G401 (cell line): Measurements from ENCODE around the gene SNX6. TPM values are rescaled to one million over a fixed set of nuclear protein-coding genes. Genes with fewer than 3 reads are reported as not detected.
A peak's percentile ranks its signal among the peaks of the same experiment; 100 is the strongest.
"Not testable (repeated sequence)": the region's sequence is repeated elsewhere in the genome, so short reads cannot be mapped to it uniquely, and the experiment has no call there.

Source experiments
- DNase-seq: peaks from one replicate; pipeline ENCODE4 v3.0.0-alpha.2; 2015; ENCODE audit warnings: low spot score
- in situ Hi-C: cut with HindIII; loops from 2 replicates; pipeline ENCODE4 v1.10.0; 2016; ENCODE audit warnings: low sequenced_read_pairs, mixed read lengths
- total RNA-seq: library from RNA; depleted of rRNA; stranded (reverse); fragments of >200 nt; shearing (Covaris generic); gene quantifications from 2 replicates; pipeline ENCODE4 v1.2.3, GENCODE V29; 2014; rRNA removed

SNX6 gene
- total RNA-seq, result 81.6 and 113 TPM in 2 replicates

GRCh38 chr14:34629657-34630529, at the start of gene SNX6:
SNX6 (minus strand) TSS chr14:34630148; CDS start chr14:34630116, 32 bp downstream.
- peak; percentile 83 for DNase-seq
- in situ Hi-C loops, result no loop called here

DNA sequence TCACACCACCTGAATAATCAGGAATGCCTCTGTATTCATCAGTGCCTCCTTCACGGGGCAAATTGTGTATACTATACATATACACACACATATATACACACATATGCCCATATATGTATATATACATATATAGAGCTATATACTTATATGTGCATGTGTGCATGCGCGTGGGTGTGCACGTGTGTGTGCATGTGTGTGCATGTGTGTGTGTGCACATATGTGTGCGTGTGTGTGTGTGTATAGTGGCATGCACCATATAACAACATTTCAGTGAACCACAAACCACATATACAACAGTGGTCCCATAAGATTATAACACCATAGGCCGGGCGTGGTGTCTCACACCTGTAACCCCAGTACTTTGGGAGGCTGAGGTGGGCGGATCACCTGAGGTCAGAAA, 48.8 kb upstream of the SNX6 start:
- DNase-seq, result no peak
- in situ Hi-C loops, result no loop called here

DNA sequence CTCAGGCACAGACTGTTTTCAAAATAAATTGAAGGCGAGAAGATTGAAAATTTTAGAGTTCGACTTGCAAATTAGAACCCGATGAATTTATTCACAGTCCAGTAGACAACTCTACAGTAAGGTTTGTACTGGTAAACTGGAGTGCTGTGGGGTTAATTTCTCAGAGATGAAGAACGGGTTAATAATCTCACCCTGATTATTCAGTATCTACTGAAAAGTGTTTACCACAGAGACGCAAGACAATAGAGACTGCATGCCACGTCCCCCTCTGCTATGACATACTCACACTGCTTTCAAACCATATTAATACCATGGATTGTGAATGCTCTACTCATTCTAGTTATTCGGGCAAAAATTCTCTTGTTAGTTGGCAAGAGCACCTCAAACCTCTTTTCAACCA, 48.4 kb upstream of the SNX6 start:
- in situ Hi-C loops, result no loop called here
- DNase-seq, result no peak

DNA sequence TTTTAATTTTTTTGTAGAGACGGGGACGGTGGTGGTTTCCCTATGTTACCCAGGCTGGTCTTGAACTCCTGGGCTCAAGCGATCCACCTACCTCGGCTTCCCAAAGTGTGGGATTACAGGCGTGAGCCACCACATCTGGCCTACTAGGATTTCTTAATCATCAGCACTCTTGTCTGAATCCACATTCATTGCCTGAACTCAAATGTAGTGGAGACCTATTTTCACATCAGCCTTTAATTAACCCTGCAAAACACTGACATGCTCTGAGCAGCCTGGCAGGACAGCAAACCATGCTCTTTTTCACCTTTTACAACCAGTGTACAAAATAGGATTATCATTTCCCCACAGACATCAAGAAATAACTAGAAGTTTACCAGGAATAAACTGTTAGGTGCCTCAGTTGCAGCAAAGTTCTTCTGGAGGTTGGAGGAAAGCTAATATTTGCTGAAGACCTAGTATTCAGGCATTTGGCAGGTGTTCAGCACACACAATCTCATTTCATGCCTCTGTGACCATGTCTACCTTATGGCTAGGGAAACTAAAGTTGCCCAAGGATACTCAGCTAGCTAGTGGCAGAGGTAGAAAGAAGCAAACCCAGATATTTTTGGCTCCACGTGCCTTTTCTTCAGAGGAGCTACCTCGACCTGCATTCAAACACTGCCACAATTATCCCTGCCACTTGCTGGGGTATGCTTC, 46.7 kb upstream of the SNX6 start:
- peak; percentile 26 for DNase-seq
- in situ Hi-C loops, result no loop called here

GRCh38 chr14:34673702-34674101, 43.8 kb upstream of the SNX6 start:
- DNase-seq, result no peak
- in situ Hi-C loops, result no loop called here

GRCh38 chr14:34671716-34672115, 41.8 kb upstream of the SNX6 start:
- in situ Hi-C loops, result no loop called here
- DNase-seq, result no peak

- in situ Hi-C loops, result no loop called here
- no peak for DNase-seq
Measured at GRCh38 chr14:34668111-34668510, 38.2 kb upstream of the SNX6 start.

GRCh38 chr14:34667007-34667406, 37.1 kb upstream of the SNX6 start:
- no peak for DNase-seq
- in situ Hi-C loops, result no loop called here

- no peak for DNase-seq
- in situ Hi-C loops, result no loop called here
Measured at GRCh38 chr14:34665785-34666435, 36.0 kb upstream of the SNX6 start.

GRCh38 chr14:34662561-34663088, 32.7 kb upstream of the SNX6 start:
- in situ Hi-C loops, result no loop called here
- no peak for DNase-seq

DNA sequence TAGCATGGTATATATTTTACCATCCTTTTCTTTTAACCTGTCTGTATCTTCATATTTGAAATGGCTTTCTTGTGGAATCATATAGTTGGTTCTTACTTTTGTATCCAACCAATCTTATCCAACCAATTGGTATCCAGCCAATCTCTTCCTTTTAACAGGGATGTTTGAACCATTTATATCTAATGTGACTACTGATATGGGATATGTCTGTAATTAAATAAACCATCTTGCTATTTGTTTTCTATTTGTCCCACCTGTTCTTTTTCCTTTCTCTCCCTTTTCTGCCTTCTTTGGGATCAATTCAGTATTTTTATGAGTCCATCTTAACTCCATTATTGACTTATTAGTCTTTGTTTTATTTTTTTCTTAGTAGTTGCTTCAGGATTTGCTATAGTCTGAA, 30.8 kb upstream of the SNX6 start:
- in situ Hi-C loops, result no loop called here

GRCh38 chr14:34655959-34656358, 26.0 kb upstream of the SNX6 start:
- in situ Hi-C loops, result no loop called here

More for the DNA sequence above, 30.8 kb upstream of the SNX6 start:
- no peak for DNase-seq

DNA sequence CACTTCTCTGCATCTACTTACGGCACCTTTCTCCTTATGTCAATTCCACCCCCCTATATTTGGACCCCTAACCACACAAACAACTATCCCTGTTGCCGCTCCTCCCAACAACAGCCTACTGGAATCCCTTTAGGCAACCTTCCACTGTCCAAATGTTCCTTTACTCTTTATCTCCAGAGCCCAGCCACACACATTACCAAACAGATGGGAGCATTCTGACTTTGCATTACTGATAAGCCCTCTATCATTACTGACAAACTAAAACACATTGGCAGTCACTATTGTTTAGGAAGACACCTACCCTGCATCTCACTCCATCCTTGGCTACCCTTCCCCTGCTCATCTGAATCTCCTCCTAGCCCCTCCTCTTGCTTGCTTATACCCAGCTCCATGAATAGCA, 23.1 kb upstream of the SNX6 start:
- in situ Hi-C loops, DNase-seq: not testable (repeated sequence)

More at GRCh38 chr14:34655959-34656358, 26.0 kb upstream of the SNX6 start:
- no peak for DNase-seq

DNA sequence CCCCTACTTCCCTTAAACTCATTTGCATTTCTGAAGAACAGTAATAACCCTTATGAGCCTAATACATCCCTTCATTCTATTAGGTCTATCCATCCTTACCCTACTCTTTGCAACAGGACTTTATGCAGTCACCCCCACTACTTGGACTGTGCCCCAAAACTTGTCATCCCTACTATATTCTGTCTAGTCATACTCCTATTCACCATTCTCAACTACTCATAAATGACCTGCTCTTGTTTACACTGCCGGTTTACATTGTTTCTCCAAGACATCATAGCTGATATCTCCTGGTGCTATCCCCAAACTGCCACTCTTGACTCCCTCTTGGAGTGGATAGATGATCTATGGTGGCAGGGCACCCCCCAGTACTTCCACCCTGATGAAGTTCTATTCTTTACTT, 22.4 kb upstream of the SNX6 start:
- DNase-seq, in situ Hi-C loops: not testable (repeated sequence)

GRCh38 chr14:34650786-34651584, 21.0 kb upstream of the SNX6 start:
- no peak for DNase-seq
- in situ Hi-C loops, result no loop called here

DNA sequence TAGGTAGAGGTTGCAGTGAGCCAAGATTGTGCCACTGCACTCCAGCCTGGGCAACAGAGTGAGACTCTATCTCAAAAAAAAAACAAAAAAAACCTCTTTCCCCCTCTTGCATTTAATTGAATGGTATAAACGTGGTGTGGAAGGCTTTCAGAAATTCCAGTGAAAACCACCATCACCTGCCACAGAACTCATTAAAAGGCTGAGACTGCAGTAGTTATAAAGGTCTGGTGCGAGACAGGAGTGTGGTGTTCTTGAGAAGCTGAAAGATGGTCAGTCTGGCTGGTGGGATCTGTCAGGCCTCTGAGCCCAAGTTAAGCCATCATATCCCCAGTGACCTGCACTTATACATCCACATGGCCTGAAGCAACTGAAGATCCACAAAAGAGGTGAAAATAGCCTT, 20.1 kb upstream of the SNX6 start:
- in situ Hi-C loops, DNase-seq: not testable (repeated sequence)

- in situ Hi-C loops, result no loop called here
Measured at GRCh38 chr14:34649344-34649743, 19.4 kb upstream of the SNX6 start.

DNA sequence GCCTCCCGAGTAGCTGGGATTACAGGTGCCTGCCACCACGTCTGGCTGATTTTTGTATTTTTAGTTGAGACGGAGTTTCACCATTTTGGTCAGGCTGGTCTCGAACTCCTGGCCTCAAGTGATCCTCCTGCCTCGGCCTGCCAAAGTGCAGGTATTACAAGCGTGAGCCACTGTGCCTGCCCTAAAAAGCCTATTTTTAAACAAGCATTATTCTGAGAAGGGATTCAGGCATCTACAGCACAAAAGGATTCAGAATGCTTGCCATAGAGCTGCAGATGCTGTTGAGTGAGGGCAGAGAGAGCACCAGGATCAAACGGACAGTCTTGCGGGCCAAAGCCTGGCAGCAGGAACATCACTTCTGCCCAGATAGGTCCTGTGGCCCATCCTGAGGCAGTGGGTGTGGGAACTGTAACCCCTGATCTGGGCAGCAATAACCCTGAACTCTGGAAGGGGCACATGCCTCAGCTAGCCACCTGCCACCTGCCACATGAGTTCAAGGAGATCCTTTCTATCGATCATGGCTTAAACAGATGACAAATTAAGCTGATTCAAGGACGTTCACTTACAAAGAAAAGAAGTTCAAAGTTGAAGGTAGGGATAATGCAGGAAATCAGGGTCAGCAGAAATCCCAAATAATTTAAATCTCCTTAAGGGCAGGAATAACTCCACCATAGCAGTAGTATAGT, 16.8 kb upstream of the SNX6 start:
- DNase-seq, result no peak
- in situ Hi-C loops, result no loop called here

More at GRCh38 chr14:34649344-34649743, 19.4 kb upstream of the SNX6 start:
- no peak for DNase-seq
